ENCODE measurements around the gene CD58. TPM values are rescaled to one million over a fixed set of nuclear protein-coding genes. Genes with fewer than 3 reads are reported as not detected.

CD58 gene
- total and polyA plus RNA-seq, 7 donors = 4.7 to 11.9 (median 7.8) TPM

- H3K4me1 ChIP-seq = no peaks in the 10 kb centered on the region
- no peak for TF ChIP-seq CTCF (IDR thresholded peaks at IDR 0.05)
- WGBS, 3 donors = 91 to 94% (median 93%) methylated on average over 4 of the region's 4 CpGs
- no peak overlapping the region for H3K27ac ChIP-seq
- H3K27me3 ChIP-seq (ENCODE audit: insufficient read depth in 3 of 3, low read length in 2 of 3) = no peaks in the 10 kb centered on the region
- no peak for DNase-seq
- ATAC-seq = no peak
- peaks cover 3 to 24% of the 10 kb centered on the region in 2 donors for H3K36me3 ChIP-seq (ENCODE audit: insufficient read depth in 1 of 2, low read depth in 1 of 2)
- no peaks in the 10 kb centered on the region for H3K9me3 ChIP-seq
- no peak overlapping the region for H3K4me3 ChIP-seq
- intact Hi-C loops (cut with DNase I) = no loop called here
These were observed 24.4 kb downstream of the CD58 start for GRCh38 chr1:116546354-116546977.

GRCh38 chr1:116545359-116545705 lies 25.5 kb downstream of the CD58 start:
- DNase-seq (no peak), ATAC-seq (no peak)
- Histone ChIP-seq H3K27ac (no peak overlapping the region), H3K36me3 (ENCODE audit: insufficient read depth in 1 of 2, low read depth in 1 of 2) (peaks cover 3 to 24% of the 10 kb centered on the region in 2 donors), H3K4me1 (no peaks in the 10 kb centered on the region), H3K9me3 (no peaks in the 10 kb centered on the region), H3K27me3 (ENCODE audit: insufficient read depth in 3 of 3, low read length in 2 of 3) (no peaks in the 10 kb centered on the region), H3K4me3 (no peak overlapping the region)
- WGBS, 3 donors = 88 to 93% (median 93%) methylated on average over 2 of the region's 2 CpGs
- intact Hi-C loops (cut with DNase I) = no loop called here
- TF ChIP-seq CTCF (IDR thresholded peaks at IDR 0.05) = no peak

- no peak overlapping the region for H3K27ac ChIP-seq
- 90 to 95% (median 91%) methylated on average over 8 of the region's 8 CpGs for WGBS, 3 donors
- no peaks in the 10 kb centered on the region for H3K4me1 ChIP-seq
- ATAC-seq (no peak), DNase-seq (no peak)
- no peak for TF ChIP-seq CTCF (IDR thresholded peaks at IDR 0.05)
- H3K4me3 ChIP-seq = no peak overlapping the region
- H3K9me3 ChIP-seq = no peaks in the 10 kb centered on the region
- no peaks in the 10 kb centered on the region for H3K27me3 ChIP-seq (ENCODE audit: insufficient read depth in 3 of 3, low read length in 2 of 3)
- peaks cover 3 to 24% of the 10 kb centered on the region in 2 donors for H3K36me3 ChIP-seq (ENCODE audit: insufficient read depth in 1 of 2, low read depth in 1 of 2)
- intact Hi-C loops (cut with DNase I) = no loop called here
These were observed 26.1 kb downstream of the CD58 start for GRCh38 chr1:116544588-116545358.

GRCh38 chr1:116540088-116540487 lies 30.7 kb downstream of the CD58 start:
- DNase-seq (no peak), ATAC-seq (no peak)
- Histone ChIP-seq H3K4me3 (no peak overlapping the region), H3K36me3 (ENCODE audit: insufficient read depth in 1 of 2, low read depth in 1 of 2) (peaks cover 3 to 44% of the 10 kb centered on the region in 2 donors), H3K4me1 (no peaks in the 10 kb centered on the region), H3K27ac (no peak overlapping the region), H3K27me3 (ENCODE audit: insufficient read depth in 3 of 3, low read length in 2 of 3) (no peaks in the 10 kb centered on the region), H3K9me3 (no peaks in the 10 kb centered on the region)
- intact Hi-C loops (cut with DNase I) = no loop called here
- TF ChIP-seq CTCF (IDR thresholded peaks at IDR 0.05) = no peak

Measured in psoas muscle (tissue), 8 donors.